ENCODE data around the gene KAZALD1.
"Not testable (repeated sequence)": the region's sequence is repeated elsewhere in the genome, so short reads cannot be mapped to it uniquely, and the experiment has no call there.

KAZALD1 gene

GRCh38 chr10:101030496-101031127 lies 31.2 kb upstream of the KAZALD1 start:
- DNase-seq (ENCODE audit: low read depth) = no peak

- peak; percentile 94 for DNase-seq (ENCODE audit: low read depth)
Observed at GRCh38 chr10:101031128-101031795, 30.5 kb upstream of the KAZALD1 start, which contains the start of the genes PDZD7 and SFXN3. TSS of gene PDZD7 (minus strand) at chr10:101031129. CDS start at chr10:101030219, 910 bp downstream. TSS of gene SFXN3 (plus strand) at chr10:101031234. CDS start at chr10:101034695, 3,461 bp downstream.

GRCh38 chr10:101031796-101032636 lies 29.8 kb upstream of the KAZALD1 start:
- DNase-seq (ENCODE audit: low read depth) = peak; percentile 57

- peak; percentile 36 for DNase-seq (ENCODE audit: low read depth)
Observed at GRCh38 chr10:101032637-101033224, 29.1 kb upstream of the KAZALD1 start.

- DNase-seq (ENCODE audit: low read depth) = no peak
Observed at GRCh38 chr10:101033276-101033675, 28.5 kb upstream of the KAZALD1 start.

GRCh38 chr10:101034404-101034803 lies 27.4 kb upstream of the KAZALD1 start:
- not testable (repeated sequence) for DNase-seq (ENCODE audit: low read depth)

- DNase-seq (ENCODE audit: low read depth) = no peak
Observed at GRCh38 chr10:101035314-101035713, 26.5 kb upstream of the KAZALD1 start.

GRCh38 chr10:101035916-101036702 lies 25.7 kb upstream of the KAZALD1 start:
- DNase-seq (ENCODE audit: low read depth) = no peak

- no peak for DNase-seq (ENCODE audit: low read depth)
Observed at GRCh38 chr10:101036726-101037125, 25.1 kb upstream of the KAZALD1 start.

- no peak for DNase-seq (ENCODE audit: low read depth)
Observed at GRCh38 chr10:101038484-101038883, 23.3 kb upstream of the KAZALD1 start.

GRCh38 chr10:101040061-101040460 lies 21.7 kb upstream of the KAZALD1 start:
- DNase-seq (ENCODE audit: low read depth) = no peak

- DNase-seq (ENCODE audit: low read depth) = no peak
Observed at GRCh38 chr10:101040851-101041250, 20.9 kb upstream of the KAZALD1 start.

GRCh38 chr10:101041252-101041761 lies 20.5 kb upstream of the KAZALD1 start:
- peak; percentile 56 for DNase-seq (ENCODE audit: low read depth)

- DNase-seq (ENCODE audit: low read depth) = no peak
Observed at GRCh38 chr10:101042118-101042517, 19.7 kb upstream of the KAZALD1 start.

GRCh38 chr10:101042667-101043362 lies 19.0 kb upstream of the KAZALD1 start:
- DNase-seq (ENCODE audit: low read depth) = peak; percentile 88

GRCh38 chr10:101043363-101043707 lies 18.5 kb upstream of the KAZALD1 start:
- no peak for DNase-seq (ENCODE audit: low read depth)

GRCh38 chr10:101044117-101044516 lies 17.7 kb upstream of the KAZALD1 start:
- no peak for DNase-seq (ENCODE audit: low read depth)

GRCh38 chr10:101046332-101047238 lies 15.2 kb upstream of the KAZALD1 start:
- no peak for DNase-seq (ENCODE audit: low read depth)

- no peak for DNase-seq (ENCODE audit: low read depth)
Observed at GRCh38 chr10:101047268-101047667, 14.5 kb upstream of the KAZALD1 start.

All from stimulated activated CD8-positive, alpha-beta memory T cell treated with anti-CD3 and anti-CD28 coated beads, Interleukin-4, amount 100 ng/mL, for 24 hours (primary cell).